HEK293 (cell line): Measurements from ENCODE around the gene SBF2.

Experiments
- CTCF ChIA-PET: fragments of 350-600 bp; formaldehyde crosslinking; extraction: SDS; loops from one replicate; lab custom pipeline; 2021; ENCODE audit warnings: antibody characterized with exemption; lab: Yijun Ruan, JAX
- POLR2A ChIA-PET: fragments of 300-600 bp; formaldehyde crosslinking; extraction: SDS; loops from one replicate; lab custom pipeline; 2020; ENCODE audit warnings: antibody characterized with exemption, inconsistent platforms; lab: Yijun Ruan, JAX
- H3K27ac ChIP-seq: fragments of 200-500 bp; sonication (Bioruptor generic); 2 replicates; pipeline ENCODE4 v1.5.1; 2014; ENCODE audit warnings: low read depth, low read length, control low read depth, inconsistent platforms; ENCODE audit errors: extremely low read depth
- H3K36me3 ChIP-seq, 2 experiments: fragments of 200-500 bp in 1 of 2; sonication (Bioruptor generic) in 1 of 2; 1 replicate in 1 of 2; 2 replicates in 1 of 2; pipeline ENCODE4 v1.5.1; 2014 to 2017; ENCODE audit warnings: inconsistent platforms in 2 of 2, low read length in 2 of 2; ENCODE audit not compliant: control insufficient read depth in 2 of 2, insufficient read depth in 1 of 2
- H3K4me1 ChIP-seq: fragments of 200-500 bp; sonication (Bioruptor generic); 2 replicates; pipeline ENCODE4 v1.5.1; 2014; ENCODE audit warnings: mild to moderate bottlenecking, low read length, inconsistent platforms; ENCODE audit not compliant: control insufficient read depth, insufficient read depth
- H3K4me3 ChIP-seq: 2 replicates; pipeline ENCODE4 v1.5.1; 2011; ENCODE audit warnings: low read depth, mild to moderate bottlenecking, control low read depth, low read length, moderate library complexity
- H3K9me3 ChIP-seq: fragments of 200-500 bp; sonication (Bioruptor generic); 2 replicates; pipeline ENCODE4 v1.5.1; 2014; ENCODE audit warnings: low read depth, low read length, inconsistent platforms; ENCODE audit not compliant: control insufficient read depth, insufficient read depth
- IKZF3 ChIP-seq: fragments of 450-650 bp; IDR thresholded peaks from 2 replicates; pipeline ENCODE4 v1.5.0; 2018; ENCODE audit warnings: missing biosample characterization, mild to moderate bottlenecking, missing genetic modification characterization, moderate library complexity
- KLF7 ChIP-seq: fragments of 450-650 bp; formaldehyde crosslinking; IDR thresholded peaks from 2 replicates; pipeline ENCODE4 v1.5.1; 2016; ENCODE audit warnings: missing biosample characterization, missing genetic modification characterization, borderline replicate concordance
- PRDM10 ChIP-seq: fragments of 450-650 bp; formaldehyde crosslinking; IDR thresholded peaks from 2 replicates; pipeline ENCODE4 v1.5.1; 2016; ENCODE audit warnings: missing biosample characterization, missing genetic modification characterization
- YY1 ChIP-seq: fragments of 450-650 bp; formaldehyde crosslinking; IDR thresholded peaks from 2 replicates; pipeline ENCODE4 v1.5.1; 2018; ENCODE audit warnings: missing biosample characterization, missing genetic modification characterization
- ZEB2 ChIP-seq: fragments of 450-650 bp; formaldehyde crosslinking; IDR thresholded peaks from 2 replicates; pipeline ENCODE4 v1.5.1; 2016; ENCODE audit warnings: missing biosample characterization, missing genetic modification characterization
- ZFP69B ChIP-seq: fragments of 450-650 bp; formaldehyde crosslinking; IDR thresholded peaks from 2 replicates; pipeline ENCODE4 v1.5.1; 2016; ENCODE audit warnings: missing biosample characterization, missing genetic modification characterization
- ZNF121 ChIP-seq: fragments of 450-650 bp; formaldehyde crosslinking; IDR thresholded peaks from 2 replicates; pipeline ENCODE4 v1.5.1; 2016; ENCODE audit warnings: missing biosample characterization, missing genetic modification characterization
- ZNF169 ChIP-seq: fragments of 450-650 bp; formaldehyde crosslinking; IDR thresholded peaks from 2 replicates; pipeline ENCODE4 v1.5.1; 2016; ENCODE audit warnings: missing biosample characterization, missing genetic modification characterization
- ZNF184 ChIP-seq: fragments of 450-650 bp; IDR thresholded peaks from 2 replicates; pipeline ENCODE4 v1.5.1; 2018; ENCODE audit warnings: missing biosample characterization, mild to moderate bottlenecking, missing genetic modification characterization
- ZNF211 ChIP-seq: fragments of 450-650 bp; formaldehyde crosslinking; IDR thresholded peaks from 2 replicates; pipeline ENCODE4 v1.5.1; 2016; ENCODE audit warnings: low read depth, missing biosample characterization, missing genetic modification characterization
- ZNF324 ChIP-seq: fragments of 450-650 bp; formaldehyde crosslinking; IDR thresholded peaks from 2 replicates; pipeline ENCODE4 v1.5.1; 2016; ENCODE audit warnings: missing biosample characterization, missing genetic modification characterization
- ZNF518A ChIP-seq: fragments of 450-650 bp; formaldehyde crosslinking; conservative IDR thresholded peaks from 2 replicates; pipeline ENCODE4 v1.5.1; 2016; ENCODE audit warnings: low read depth, missing biosample characterization, missing genetic modification characterization
- ZNF558 ChIP-seq: fragments of 450-650 bp; formaldehyde crosslinking; IDR thresholded peaks from 2 replicates; pipeline ENCODE4 v1.5.1; 2016; ENCODE audit warnings: missing biosample characterization, missing genetic modification characterization
- ZNF776 ChIP-seq: fragments of 450-650 bp; formaldehyde crosslinking; IDR thresholded peaks from 2 replicates; pipeline ENCODE4 v1.5.0; 2017; ENCODE audit warnings: missing biosample characterization, missing genetic modification characterization, borderline replicate concordance
- ZNF792 ChIP-seq: fragments of 450-650 bp; formaldehyde crosslinking; IDR thresholded peaks from 2 replicates; pipeline ENCODE4 v1.5.1; 2016; ENCODE audit warnings: missing biosample characterization, missing genetic modification characterization
- TF ChIP-seq, protein P1 (sequence below): fragments of 450-650 bp; formaldehyde crosslinking; IDR thresholded peaks from 2 replicates; pipeline ENCODE4 v1.5.1; 2017; ENCODE audit warnings: missing biosample characterization, missing genetic modification characterization
- TF ChIP-seq, protein P2 (sequence below): fragments of 450-650 bp; formaldehyde crosslinking; conservative IDR thresholded peaks from 2 replicates; pipeline ENCODE4 v1.5.1; 2016; ENCODE audit warnings: low read depth, missing biosample characterization, missing genetic modification characterization

SBF2 gene

DNA sequence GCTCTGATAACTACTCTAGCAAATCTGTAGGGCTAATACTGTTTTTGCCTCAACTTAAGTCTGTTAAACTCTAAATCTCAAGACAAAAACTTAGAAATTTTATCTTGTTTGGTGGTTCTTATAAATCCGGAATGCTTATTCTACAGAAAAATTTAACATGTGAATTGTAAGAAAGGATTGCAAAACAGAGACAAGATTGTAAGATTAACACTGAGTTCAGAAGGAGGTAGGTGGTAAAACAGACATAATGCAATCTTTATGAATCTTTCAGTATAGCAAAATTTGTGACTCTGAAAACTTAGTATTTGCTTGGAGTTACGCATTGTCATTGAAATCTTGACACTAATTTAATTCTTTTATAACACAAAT lies 263.9 kb downstream of the SBF2 start:
- H3K4me1 ChIP-seq = no peaks in the 10 kb centered on the region
- no peak for TF ChIP-seq ZNF324 (tag by site-specific recombination)
- TF ChIP-seq ZNF169 (tag by site-specific recombination) = no peak
- no peak for TF ChIP-seq ZFP69B
- TF ChIP-seq ZNF211 = no peak
- TF ChIP-seq YY1 (tag by site-specific recombination) = no peak
- TF ChIP-seq PRDM10 (tag by site-specific recombination) = no peak
- TF ChIP-seq ZEB2 (tag by site-specific recombination) = no peak
- TF ChIP-seq IKZF3 = no peak
- no peak for TF ChIP-seq ZNF184 (tag by site-specific recombination)
- TF ChIP-seq, all 188 proteins: peak for 0
- no peaks in the 10 kb centered on the region for H3K9me3 ChIP-seq
- POLR2A ChIA-PET = no interaction called here
- CTCF ChIA-PET = no interaction called here
- H3K36me3 ChIP-seq = no peaks in the 10 kb centered on the region
- no peak overlapping the region for H3K27ac ChIP-seq
- H3K4me3 ChIP-seq = no peak overlapping the region

GRCh38 chr11:10029386-10030121 lies 264.5 kb downstream of the SBF2 start:
- no peaks in the 10 kb centered on the region for H3K36me3 ChIP-seq
- no peak overlapping the region for H3K27ac ChIP-seq
- no peaks in the 10 kb centered on the region for H3K4me1 ChIP-seq
- no peak overlapping the region for H3K4me3 ChIP-seq
- TF ChIP-seq, protein P1, sequence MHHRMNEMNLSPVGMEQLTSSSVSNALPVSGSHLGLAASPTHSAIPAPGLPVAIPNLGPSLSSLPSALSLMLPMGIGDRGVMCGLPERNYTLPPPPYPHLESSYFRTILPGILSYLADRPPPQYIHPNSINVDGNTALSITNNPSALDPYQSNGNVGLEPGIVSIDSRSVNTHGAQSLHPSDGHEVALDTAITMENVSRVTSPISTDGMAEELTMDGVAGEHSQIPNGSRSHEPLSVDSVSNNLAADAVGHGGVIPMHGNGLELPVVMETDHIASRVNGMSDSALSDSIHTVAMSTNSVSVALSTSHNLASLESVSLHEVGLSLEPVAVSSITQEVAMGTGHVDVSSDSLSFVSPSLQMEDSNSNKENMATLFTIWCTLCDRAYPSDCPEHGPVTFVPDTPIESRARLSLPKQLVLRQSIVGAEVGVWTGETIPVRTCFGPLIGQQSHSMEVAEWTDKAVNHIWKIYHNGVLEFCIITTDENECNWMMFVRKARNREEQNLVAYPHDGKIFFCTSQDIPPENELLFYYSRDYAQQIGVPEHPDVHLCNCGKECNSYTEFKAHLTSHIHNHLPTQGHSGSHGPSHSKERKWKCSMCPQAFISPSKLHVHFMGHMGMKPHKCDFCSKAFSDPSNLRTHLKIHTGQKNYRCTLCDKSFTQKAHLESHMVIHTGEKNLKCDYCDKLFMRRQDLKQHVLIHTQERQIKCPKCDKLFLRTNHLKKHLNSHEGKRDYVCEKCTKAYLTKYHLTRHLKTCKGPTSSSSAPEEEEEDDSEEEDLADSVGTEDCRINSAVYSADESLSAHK (tag by site-specific recombination) = no peak
- TF ChIP-seq ZNF518A (tag by site-specific recombination) (no peak), ZNF776 (tag by site-specific recombination) (no peak), KLF7 (tag by site-specific recombination) (no peak), ZNF169 (tag by site-specific recombination) (no peak), ZNF121 (tag by site-specific recombination) (no peak), ZNF792 (tag by site-specific recombination) (no peak), ZNF558 (tag by site-specific recombination) (no peak)
- TF ChIP-seq, protein P2, sequence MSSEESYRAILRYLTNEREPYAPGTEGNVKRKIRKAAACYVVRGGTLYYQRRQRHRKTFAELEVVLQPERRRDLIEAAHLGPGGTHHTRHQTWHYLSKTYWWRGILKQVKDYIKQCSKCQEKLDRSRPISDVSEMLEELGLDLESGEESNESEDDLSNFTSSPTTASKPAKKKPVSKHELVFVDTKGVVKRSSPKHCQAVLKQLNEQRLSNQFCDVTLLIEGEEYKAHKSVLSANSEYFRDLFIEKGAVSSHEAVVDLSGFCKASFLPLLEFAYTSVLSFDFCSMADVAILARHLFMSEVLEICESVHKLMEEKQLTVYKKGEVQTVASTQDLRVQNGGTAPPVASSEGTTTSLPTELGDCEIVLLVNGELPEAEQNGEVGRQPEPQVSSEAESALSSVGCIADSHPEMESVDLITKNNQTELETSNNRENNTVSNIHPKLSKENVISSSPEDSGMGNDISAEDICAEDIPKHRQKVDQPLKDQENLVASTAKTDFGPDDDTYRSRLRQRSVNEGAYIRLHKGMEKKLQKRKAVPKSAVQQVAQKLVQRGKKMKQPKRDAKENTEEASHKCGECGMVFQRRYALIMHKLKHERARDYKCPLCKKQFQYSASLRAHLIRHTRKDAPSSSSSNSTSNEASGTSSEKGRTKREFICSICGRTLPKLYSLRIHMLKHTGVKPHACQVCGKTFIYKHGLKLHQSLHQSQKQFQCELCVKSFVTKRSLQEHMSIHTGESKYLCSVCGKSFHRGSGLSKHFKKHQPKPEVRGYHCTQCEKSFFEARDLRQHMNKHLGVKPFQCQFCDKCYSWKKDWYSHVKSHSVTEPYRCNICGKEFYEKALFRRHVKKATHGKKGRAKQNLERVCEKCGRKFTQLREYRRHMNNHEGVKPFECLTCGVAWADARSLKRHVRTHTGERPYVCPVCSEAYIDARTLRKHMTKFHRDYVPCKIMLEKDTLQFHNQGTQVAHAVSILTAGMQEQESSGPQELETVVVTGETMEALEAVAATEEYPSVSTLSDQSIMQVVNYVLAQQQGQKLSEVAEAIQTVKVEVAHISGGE (tag by site-specific recombination) = no peak
- CTCF ChIA-PET = no interaction called here
- H3K9me3 ChIP-seq = no peaks in the 10 kb centered on the region
- POLR2A ChIA-PET = no interaction called here
